Activated naive CD8-positive, alpha-beta T cell treated with anti-CD3 and anti-CD28 coated beads for 36 hours (primary cell): ENCODE measurements around the gene SLC16A4. TPM values are rescaled to one million over a fixed set of nuclear protein-coding genes. Genes with fewer than 3 reads are reported as not detected.

Experiments used
- total RNA-seq, 2 experiments: library from RNA; stranded (reverse); gene quantifications; one replicate each; pipeline ENCODE4 v1.2.3, GENCODE V29; 2021

SLC16A4 gene
- total RNA-seq, 2 experiments from 2014 or later, result 0.20 to 0.21 TPM

Other genes starting within 250 kb of the SLC16A4 start
- gene SLC6A17, start 240.5 kb downstream of the SLC16A4 start, total RNA-seq, result under 1 TPM; 0.04 to 0.10 TPM
- 1 to 10 TPM; 6.9 to 8.0 TPM for gene KCNC4, start 180.7 kb downstream of the SLC16A4 start, total RNA-seq
- gene RBM15, start 51.6 kb downstream of the SLC16A4 start, total RNA-seq, result 10 to 100 TPM; 69.8 to 71.0 TPM
- gene LAMTOR5, start 16.7 kb upstream of the SLC16A4 start, total RNA-seq, result 100 to 1,000 TPM; 170 to 173 TPM
- not detected for gene PROK1, start 60.1 kb upstream of the SLC16A4 start, total RNA-seq
- not detected for gene KCNA10, start 128.1 kb upstream of the SLC16A4 start, total RNA-seq
- under 1 TPM; 0.04 to 0.08 TPM for gene KCNA2, start 215.3 kb upstream of the SLC16A4 start, total RNA-seq